ENCODE measurements around the gene MACROD2. TPM values are rescaled to one million over a fixed set of nuclear protein-coding genes. Genes with fewer than 3 reads are reported as not detected.
A peak's percentile ranks its signal among the peaks of the same experiment; 100 is the strongest.

Gene MACROD2
- polyA plus RNA-seq, 2 of the 4 experiments (the other 2 are of a cell fraction): 0.96 to 1.3 TPM

- Histone ChIP-seq H3K27ac (no peak overlapping the region), H3K4me1 (no peaks in the 10 kb centered on the region), H3K9me3 (no peaks in the 10 kb centered on the region), H3K4me2 (no peak overlapping the region), H3K4me3 (no peak overlapping the region)
- TF ChIP-seq HOXB13 (CRISPR knock-in tag; IDR thresholded peaks at IDR 0.05; ENCODE audit: low read depth): no peak
- TF ChIP-seq EP300 (IDR thresholded peaks at IDR 0.05): no peak
- TF ChIP-seq KDM1A (IDR thresholded peaks at IDR 0.05; ENCODE audit: low read depth): no peak
- TF ChIP-seq RNF2 (IDR thresholded peaks at IDR 0.05; ENCODE audit: borderline replicate concordance, low read depth): no peak
- TF ChIP-seq NPAS2 (CRISPR knock-in tag; IDR thresholded peaks at IDR 0.05; ENCODE audit: borderline replicate concordance): no peak
- TF ChIP-seq MAFK (IDR thresholded peaks at IDR 0.05; ENCODE audit: partially characterized antibody): no peak
- TF ChIP-seq HMGXB4 (CRISPR knock-in tag; IDR thresholded peaks at IDR 0.05; ENCODE audit: borderline replicate concordance): no peak
- TF ChIP-seq RFX5 (IDR thresholded peaks at IDR 0.05): no peak
- TF ChIP-seq ZSCAN20 (CRISPR knock-in tag; IDR thresholded peaks at IDR 0.05): no peak
- TF ChIP-seq ZFP36 (IDR thresholded peaks at IDR 0.05; ENCODE audit: borderline replicate concordance, partially characterized antibody): no peak
- no peak for TF ChIP-seq TP53 (CRISPR knock-in tag; IDR thresholded peaks at IDR 0.05)
- TF ChIP-seq, protein P1, sequence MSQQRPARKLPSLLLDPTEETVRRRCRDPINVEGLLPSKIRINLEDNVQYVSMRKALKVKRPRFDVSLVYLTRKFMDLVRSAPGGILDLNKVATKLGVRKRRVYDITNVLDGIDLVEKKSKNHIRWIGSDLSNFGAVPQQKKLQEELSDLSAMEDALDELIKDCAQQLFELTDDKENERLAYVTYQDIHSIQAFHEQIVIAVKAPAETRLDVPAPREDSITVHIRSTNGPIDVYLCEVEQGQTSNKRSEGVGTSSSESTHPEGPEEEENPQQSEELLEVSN (IDR thresholded peaks at IDR 0.05; ENCODE audit: borderline replicate concordance, low read depth): no peak
- FAIRE-seq: no peak
- ATAC-seq: no peak
- ChIA-PET POLR2A (no interaction called here), CTCF (interaction anchor here (0.8 kb wide), 1 partner anchor 21 kb away, joined by 3 read pairs; no protein-coding TSS in a partner anchor)
- no peak for DNase-seq (ENCODE audit: low read depth in 1 of 2, low spot score in 1 of 2)
Measured at GRCh38 chr20:15068486-15068885, 1073.2 kb downstream of the MACROD2 start.

DNA sequence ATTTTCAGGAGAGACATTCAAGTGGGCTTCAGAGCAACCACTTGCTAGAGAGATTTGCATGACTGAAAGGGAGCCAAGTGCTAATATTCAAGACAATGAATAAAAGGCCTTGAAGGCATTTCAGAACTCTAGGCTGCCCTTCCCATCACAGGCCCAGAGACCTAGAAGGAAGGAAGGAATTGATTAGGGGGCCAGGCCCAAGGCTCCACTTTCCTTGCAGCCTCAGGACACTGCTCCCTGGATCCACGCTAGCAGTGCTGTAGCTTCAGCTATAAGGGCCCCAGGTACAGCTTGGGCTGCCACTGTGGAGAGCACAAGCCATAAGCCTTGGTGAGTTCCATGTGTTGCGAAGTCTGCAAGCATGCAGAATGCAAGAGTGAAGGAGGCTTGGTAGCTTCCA, 1074.0 kb downstream of the MACROD2 start:
- FAIRE-seq: no peak
- H3K27ac ChIP-seq: no peak overlapping the region
- TF ChIP-seq ZNF302 (CRISPR knock-in tag; IDR thresholded peaks at IDR 0.05) (no peak), HEYL (CRISPR knock-in tag; IDR thresholded peaks at IDR 0.05) (no peak), ZFP36 (IDR thresholded peaks at IDR 0.05; ENCODE audit: borderline replicate concordance, partially characterized antibody) (no peak), RFX5 (IDR thresholded peaks at IDR 0.05) (no peak), RCOR1 (IDR thresholded peaks at IDR 0.05; ENCODE audit: low read depth, low read length) (no peak)
- no peak for DNase-seq (ENCODE audit: low read depth in 1 of 2, low spot score in 1 of 2)
- ChIA-PET POLR2A (no interaction called here), CTCF (no interaction called here)
- no peaks in the 10 kb centered on the region for H3K9me3 ChIP-seq
- no peak overlapping the region for H3K4me3 ChIP-seq
- no peaks in the 10 kb centered on the region for H3K4me1 ChIP-seq
- WGBS (ENCODE audit: missing lambda C conversion rate): 88% methylated on average over 2 of the region's 2 CpGs
- no peak for ATAC-seq
- H3K4me2 ChIP-seq: no peak overlapping the region

- WGBS (ENCODE audit: missing lambda C conversion rate): 63% methylated on average over 2 of the region's 2 CpGs
- no peaks in the 10 kb centered on the region for H3K9me3 ChIP-seq
- FAIRE-seq: peak; percentile 83
- ChIA-PET CTCF (no interaction called here), POLR2A (no interaction called here)
- no peak overlapping the region for H3K4me3 ChIP-seq
- no peak overlapping the region for H3K4me2 ChIP-seq
- no peaks in the 10 kb centered on the region for H3K4me1 ChIP-seq
- no peak for DNase-seq (ENCODE audit: low read depth in 1 of 2, low spot score in 1 of 2)
- no peak overlapping the region for H3K27ac ChIP-seq
- TF ChIP-seq EHMT2 (IDR thresholded peaks at IDR 0.05; ENCODE audit: low read depth) (no peak), HMGXB4 (CRISPR knock-in tag; IDR thresholded peaks at IDR 0.05; ENCODE audit: borderline replicate concordance) (no peak), CHD2 (IDR thresholded peaks at IDR 0.05; ENCODE audit: low read length, partially characterized antibody) (no peak), BCL3 (IDR thresholded peaks at IDR 0.05) (no peak), MAFK (IDR thresholded peaks at IDR 0.05; ENCODE audit: partially characterized antibody) (peak; percentile 69)
- ATAC-seq: no peak
Measured at GRCh38 chr20:15071085-15071808, 1075.9 kb downstream of the MACROD2 start.

Data from A549 (cell line).